AG04449 (cell line): ENCODE measurements around the gene HS2ST1.

Experiments used
- CTCF ChIA-PET: fragments of 350-600 bp; formaldehyde crosslinking; extraction: SDS; loops from one replicate; lab custom pipeline; 2021; ENCODE audit warnings: antibody characterized with exemption; lab: Yijun Ruan, JAX
- POLR2A ChIA-PET: fragments of 400-600, 350-600 bp; formaldehyde crosslinking; extraction: SDS; loops from one replicate; lab custom pipeline; 2020; ENCODE audit warnings: antibody characterized with exemption, inconsistent platforms; lab: Yijun Ruan, JAX
- DNase-seq: peaks from one replicate; pipeline ENCODE4 v3.0.0-alpha.2; 2010; ENCODE audit warnings: low read depth, low spot score
- H3K4me3 ChIP-seq: 2 replicates; pipeline ENCODE4 v1.5.1; 2011; ENCODE audit warnings: low read depth, mild to moderate bottlenecking, control low read depth, low read length
- CTCF ChIP-seq: IDR thresholded peaks from one replicate; pipeline ENCODE4 v1.5.1; 2011; ENCODE audit warnings: mild to moderate bottlenecking, moderate library complexity, low read length, control low read depth, inconsistent platforms; ENCODE audit not compliant: insufficient read depth; ENCODE audit errors: missing control alignments

Gene HS2ST1

GRCh38 chr1:86933051-86933450 lies 18.6 kb downstream of the HS2ST1 start:
- no peak for TF ChIP-seq CTCF
- DNase-seq: no peak
- H3K4me3 ChIP-seq: no peak overlapping the region
- ChIA-PET POLR2A (no interaction called here), CTCF (no interaction called here)

- H3K4me3 ChIP-seq: no peak overlapping the region
- POLR2A ChIA-PET: no interaction called here
- no peak for TF ChIP-seq CTCF
- DNase-seq: no peak
- CTCF ChIA-PET: interaction anchor here (1.0 to 1.1 kb wide), 2 partner anchors 9 to 31 kb away, joined by 3 to 5 read pairs; no protein-coding TSS in a partner anchor
Observed at GRCh38 chr1:86933562-86934377, 19.3 kb downstream of the HS2ST1 start.

GRCh38 chr1:86938450-86938849 lies 24.0 kb downstream of the HS2ST1 start:
- ChIA-PET POLR2A (no interaction called here), CTCF (no interaction called here)
- no peak for TF ChIP-seq CTCF

GRCh38 chr1:86938855-86939254 lies 24.4 kb downstream of the HS2ST1 start:
- no peak for DNase-seq
- no peak for TF ChIP-seq CTCF
- H3K4me3 ChIP-seq: no peak overlapping the region
- ChIA-PET POLR2A (no interaction called here), CTCF (no interaction called here)

More at GRCh38 chr1:86938450-86938849, 24.0 kb downstream of the HS2ST1 start:
- H3K4me3 ChIP-seq: no peak overlapping the region
- no peak for DNase-seq

- no peak overlapping the region for H3K4me3 ChIP-seq
- TF ChIP-seq CTCF: no peak
- ChIA-PET CTCF (no interaction called here), POLR2A (no interaction called here)
- no peak for DNase-seq
Observed at GRCh38 chr1:86939406-86939805, 25.0 kb downstream of the HS2ST1 start.

- no peak for DNase-seq
- POLR2A ChIA-PET: no interaction called here
- TF ChIP-seq CTCF: no peak
- CTCF ChIA-PET: interaction anchor here (2.8 kb wide), 1 partner anchor 24 kb away, joined by 10 read pairs; no protein-coding TSS in a partner anchor
- H3K4me3 ChIP-seq: no peak overlapping the region
Observed at GRCh38 chr1:86940599-86940998, 26.2 kb downstream of the HS2ST1 start.
